GM12873 (cell line): ENCODE results near the gene TRIP10.

Source experiments
- CTCF ChIP-seq: IDR thresholded peaks from 2 replicates; pipeline ENCODE4 v1.5.1; 2012; ENCODE audit warnings: low read depth, mild to moderate bottlenecking, moderate library complexity, low read length, control low read depth; ENCODE audit not compliant: insufficient read depth; ENCODE audit errors: missing control alignments

The TRIP10 gene

DNA sequence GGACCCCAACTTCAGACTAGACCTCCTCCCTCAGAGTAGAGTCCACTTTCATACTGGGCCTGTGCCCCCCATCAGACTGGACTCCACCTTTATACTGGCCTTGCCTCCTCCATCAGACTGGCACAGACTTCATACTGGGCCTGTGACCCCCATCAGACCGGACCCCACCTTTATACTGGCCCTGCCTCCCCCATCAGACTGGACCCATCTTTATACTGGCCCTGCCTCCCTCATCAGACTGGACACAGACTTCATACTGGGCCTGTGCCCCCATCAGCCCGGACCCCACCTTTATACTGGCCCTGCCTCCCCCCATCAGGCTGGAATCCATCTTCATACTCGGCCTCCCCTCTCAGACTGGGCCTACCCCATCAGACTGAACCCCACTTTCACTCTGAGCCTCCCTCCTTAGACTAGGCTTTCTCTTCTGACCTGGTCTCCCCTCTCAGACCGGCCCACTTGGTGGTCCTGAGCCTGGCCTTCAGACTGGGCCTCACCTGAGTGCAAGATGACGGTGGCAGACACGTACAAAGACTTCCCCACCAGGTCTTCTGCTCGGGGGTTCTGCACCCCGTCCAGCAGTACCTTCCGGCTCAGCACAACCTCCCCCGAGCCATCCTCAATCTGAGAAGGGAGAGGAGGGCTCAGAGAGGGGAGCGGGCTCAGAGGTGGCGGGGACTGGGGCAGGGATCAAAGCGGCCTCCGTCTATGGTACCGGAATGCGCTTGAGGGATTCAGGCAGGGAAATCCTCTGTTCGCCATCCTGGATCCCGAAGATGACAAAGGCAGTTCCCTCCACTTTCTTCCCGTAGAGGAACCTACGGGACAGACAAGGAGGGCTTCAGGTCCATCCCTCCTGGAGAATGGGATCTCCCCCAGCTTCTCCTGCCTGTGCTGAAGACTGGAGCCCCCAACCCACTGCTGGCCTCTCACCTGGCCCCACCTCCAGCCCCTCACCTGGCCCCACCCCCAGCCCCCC, 26.5 kb upstream of the TRIP10 start:
- TF ChIP-seq CTCF, result no peak

DNA sequence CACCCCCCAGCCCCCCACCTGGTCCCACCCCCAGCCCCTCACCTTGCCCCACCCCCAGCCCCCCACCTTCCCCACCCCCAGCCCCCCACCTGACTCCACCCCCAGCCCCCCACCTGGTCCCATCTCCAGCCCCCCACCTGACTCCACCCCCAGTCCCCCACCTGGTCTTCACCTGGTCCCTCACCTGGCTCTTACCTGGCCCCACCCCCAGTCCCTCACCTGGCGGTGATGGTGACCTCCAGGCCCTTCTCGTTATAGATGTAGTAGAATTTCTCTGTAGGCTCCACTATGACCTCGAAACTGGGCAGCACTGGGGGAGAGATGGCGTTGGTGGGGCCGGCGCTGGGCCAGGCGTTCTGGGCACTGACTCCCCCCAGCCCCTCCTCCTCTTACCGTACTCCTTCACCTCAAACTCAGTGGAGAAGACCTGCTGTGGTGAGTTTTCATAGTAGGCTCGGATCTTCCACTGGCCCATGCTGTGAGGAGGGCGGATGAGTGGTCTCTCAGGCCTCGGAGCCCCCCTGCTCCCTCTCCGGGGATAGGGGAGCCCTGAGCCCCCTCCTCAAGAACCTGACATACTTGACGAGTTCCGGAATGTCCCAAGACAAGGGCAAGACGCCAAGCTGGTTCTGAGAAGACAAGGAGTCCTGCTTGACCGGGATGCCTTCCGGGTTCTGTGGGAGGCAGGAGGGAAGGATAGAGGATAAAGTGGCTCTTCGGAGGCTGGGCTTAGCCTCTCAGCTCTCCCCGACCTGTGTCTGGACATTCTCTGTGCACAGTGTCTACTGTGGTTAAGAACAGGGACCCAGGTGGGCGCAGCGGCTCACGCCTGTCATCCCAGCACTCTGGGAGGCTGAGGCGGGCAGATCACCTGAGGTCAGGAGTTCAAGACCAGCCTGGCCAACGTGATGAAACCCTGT, 25.4 kb upstream of the TRIP10 start:
- no peak for TF ChIP-seq CTCF

GRCh38 chr19:6714749-6715555, 24.5 kb upstream of the TRIP10 start:
- TF ChIP-seq CTCF, result no peak

- TF ChIP-seq CTCF, result no peak
These were observed 22.9 kb upstream of the TRIP10 start for GRCh38 chr19:6716610-6716970.

- TF ChIP-seq CTCF, result peak; percentile 38
These were observed 22.4 kb upstream of the TRIP10 start for GRCh38 chr19:6717036-6717435.

- TF ChIP-seq CTCF, result no peak
These were observed 22.0 kb upstream of the TRIP10 start for GRCh38 chr19:6717441-6717971.
